K562 (cell line): ENCODE results near the gene RNU1-4.

Experiments
- GABPA ChIP-seq: fragments of 200-800 bp; sonication (Bioruptor generic); conservative IDR thresholded peaks from 2 replicates; pipeline ENCODE4 v1.6.1; 2016; ENCODE audit warnings: low read depth, missing genetic modification characterization, missing compliant biosample characterization
- TARDBP ChIP-seq: fragments of 450-650 bp; IDR thresholded peaks from 2 replicates; pipeline ENCODE4 v1.6.1; 2016
- USF2 ChIP-seq: sonication (generic); formaldehyde crosslinking; IDR thresholded peaks from 2 replicates; pipeline ENCODE4 v1.5.0; 2020; ENCODE audit warnings: missing genetic modification reagents
- ZNF24 ChIP-seq: fragments of 450-650 bp; IDR thresholded peaks from 2 replicates; pipeline ENCODE4 v1.6.1; 2016
- ZNF398 ChIP-seq: fragments of 250-450 bp; sonication (Bioruptor Pico); IDR thresholded peaks from 2 replicates; pipeline ENCODE4 v1.8.0; 2021; ENCODE audit warnings: moderate library complexity, mild to moderate bottlenecking, inconsistent platforms
- ZZZ3 ChIP-seq: fragments of 450-650 bp; IDR thresholded peaks from 2 replicates; pipeline ENCODE4 v1.6.1; 2016; ENCODE audit warnings: antibody characterized with exemption, mild to moderate bottlenecking, moderate library complexity

- TF ChIP-seq ZNF398 (CRISPR knock-in tag): no peak
- no peak for TF ChIP-seq USF2 (CRISPR knock-in tag)
- no peak for TF ChIP-seq GABPA (tag)
- TF ChIP-seq ZZZ3: no peak
- no peak; the same call in 1 of the 2 replicates for TF ChIP-seq TARDBP
- TF ChIP-seq ZNF24: no peak
Observed at GRCh38 chr1:16727190-16728111, 12.9 kb upstream of the RNU1-4 start.
